Measurements from ENCODE around the gene TIGD4. TPM values are rescaled to one million over a fixed set of nuclear protein-coding genes. Genes with fewer than 3 reads are reported as not detected.

TIGD4 gene
- total and polyA plus RNA-seq, 4 donors: 0.33 to 2.1 (median 0.82) TPM

DNA sequence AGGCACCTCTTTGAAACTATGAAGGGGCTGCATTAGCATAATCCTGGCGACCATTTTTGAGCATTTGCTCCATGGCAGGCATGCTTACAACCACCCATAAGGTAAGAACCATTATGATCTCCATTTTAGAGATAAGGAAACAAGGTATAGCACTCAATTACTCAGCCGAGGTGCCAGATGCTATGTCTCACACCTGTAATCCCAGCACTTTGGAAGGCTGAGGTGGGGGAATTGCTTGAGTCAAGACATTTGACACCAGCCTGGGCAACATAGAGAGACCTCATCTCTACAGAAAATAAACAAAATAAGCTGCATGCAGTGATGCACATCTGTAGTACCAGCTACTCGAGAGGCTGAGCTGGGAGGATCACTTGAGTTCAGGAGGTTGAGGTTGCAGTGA, 43.6 kb downstream of the TIGD4 start:
- no peak overlapping the region for H3K27ac ChIP-seq (ENCODE audit: low read depth in 1 of 2, low read length in 1 of 2)
- no peaks in the 10 kb centered on the region for H3K4me1 ChIP-seq (ENCODE audit: control insufficient read depth in 5 of 5, insufficient read depth in 5 of 5, low read length in 5 of 5)
- DNase-seq (no peak), ATAC-seq (ENCODE audit: insufficient read depth, low FRiP score) (no peak)
- H3K4me3 ChIP-seq: no peak overlapping the region
- no peak overlapping the region for H3K9ac ChIP-seq (ENCODE audit: insufficient read depth in 1 of 2, low read length in 2 of 2)
- TF ChIP-seq, protein P1, sequence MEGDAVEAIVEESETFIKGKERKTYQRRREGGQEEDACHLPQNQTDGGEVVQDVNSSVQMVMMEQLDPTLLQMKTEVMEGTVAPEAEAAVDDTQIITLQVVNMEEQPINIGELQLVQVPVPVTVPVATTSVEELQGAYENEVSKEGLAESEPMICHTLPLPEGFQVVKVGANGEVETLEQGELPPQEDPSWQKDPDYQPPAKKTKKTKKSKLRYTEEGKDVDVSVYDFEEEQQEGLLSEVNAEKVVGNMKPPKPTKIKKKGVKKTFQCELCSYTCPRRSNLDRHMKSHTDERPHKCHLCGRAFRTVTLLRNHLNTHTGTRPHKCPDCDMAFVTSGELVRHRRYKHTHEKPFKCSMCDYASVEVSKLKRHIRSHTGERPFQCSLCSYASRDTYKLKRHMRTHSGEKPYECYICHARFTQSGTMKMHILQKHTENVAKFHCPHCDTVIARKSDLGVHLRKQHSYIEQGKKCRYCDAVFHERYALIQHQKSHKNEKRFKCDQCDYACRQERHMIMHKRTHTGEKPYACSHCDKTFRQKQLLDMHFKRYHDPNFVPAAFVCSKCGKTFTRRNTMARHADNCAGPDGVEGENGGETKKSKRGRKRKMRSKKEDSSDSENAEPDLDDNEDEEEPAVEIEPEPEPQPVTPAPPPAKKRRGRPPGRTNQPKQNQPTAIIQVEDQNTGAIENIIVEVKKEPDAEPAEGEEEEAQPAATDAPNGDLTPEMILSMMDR (IDR thresholded peaks at IDR 0.05; ENCODE audit: control extremely low read depth, extremely low read depth): no peak
- H3K36me3 ChIP-seq (ENCODE audit: control insufficient read depth in 4 of 4, insufficient read depth in 4 of 4, low read length in 4 of 4): no peaks in the 10 kb centered on the region
- 68 to 78% methylated on average over 3 of the region's 3 CpGs for WGBS, 2 donors
- H3K27me3 ChIP-seq (ENCODE audit: control insufficient read depth in 3 of 3, insufficient read depth in 3 of 3, low read length in 2 of 3): no peaks in the 10 kb centered on the region
- no peaks in the 10 kb centered on the region for H3K9me3 ChIP-seq (ENCODE audit: control insufficient read depth in 4 of 4, insufficient read depth in 3 of 4, low read length in 3 of 4)

DNA sequence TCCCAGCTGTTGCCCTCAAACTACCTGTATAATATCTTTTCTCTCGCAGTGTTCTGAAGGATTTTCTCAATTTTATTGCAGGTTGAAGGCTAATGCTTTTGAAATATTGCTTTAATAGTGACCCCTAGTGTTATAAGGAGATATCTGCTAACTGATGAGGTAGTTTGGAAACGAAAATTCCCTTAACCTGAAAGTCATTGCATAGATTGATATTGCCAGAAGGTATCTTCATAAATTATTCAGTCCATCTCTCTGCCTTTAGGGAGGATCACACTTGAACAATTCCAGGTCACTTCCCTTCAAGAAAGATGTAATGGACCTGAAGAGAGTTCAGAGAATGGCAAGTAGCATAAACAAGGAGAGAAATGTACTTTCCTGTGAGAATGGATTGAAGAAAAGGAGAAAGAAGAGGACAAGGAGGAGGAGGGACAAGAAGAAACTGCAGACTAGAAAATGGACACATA, 44.1 kb downstream of the TIGD4 start:
- DNase-seq: peak in 2 of 3 donors; percentile 30 to 32
- no peak overlapping the region for H3K9ac ChIP-seq (ENCODE audit: insufficient read depth in 1 of 2, low read length in 2 of 2)

DNA sequence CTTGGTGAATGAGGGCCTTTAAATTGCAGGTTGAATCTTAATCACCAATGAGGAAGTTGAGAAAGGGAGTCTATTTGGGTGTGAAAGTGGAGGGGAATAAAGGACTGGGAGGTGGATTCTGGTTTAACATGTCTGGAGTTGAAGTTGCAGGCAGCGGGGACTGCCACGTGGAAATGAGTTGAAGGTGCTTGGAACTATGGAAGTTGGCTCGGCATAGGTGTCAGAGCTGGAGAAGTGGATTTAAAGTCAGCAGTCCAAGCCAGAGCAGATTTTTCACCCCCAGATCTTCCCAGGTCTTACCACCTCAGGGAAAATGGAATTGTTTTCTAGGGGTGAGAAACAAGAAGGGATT, 44.9 kb downstream of the TIGD4 start:
- 66 to 75% methylated on average over 3 of the region's 3 CpGs for WGBS, 2 donors
- DNase-seq: no peak
- Histone ChIP-seq H3K4me1 (ENCODE audit: control insufficient read depth in 5 of 5, insufficient read depth in 5 of 5, low read length in 5 of 5) (no peaks in the 10 kb centered on the region), H3K36me3 (ENCODE audit: control insufficient read depth in 4 of 4, insufficient read depth in 4 of 4, low read length in 4 of 4) (no peaks in the 10 kb centered on the region), H3K4me3 (no peak overlapping the region), H3K27me3 (ENCODE audit: control insufficient read depth in 3 of 3, insufficient read depth in 3 of 3, low read length in 2 of 3) (no peaks in the 10 kb centered on the region), H3K9ac (ENCODE audit: insufficient read depth in 1 of 2, low read length in 2 of 2) (no peak overlapping the region), H3K27ac (ENCODE audit: low read depth in 1 of 2, low read length in 1 of 2) (no peak overlapping the region), H3K9me3 (ENCODE audit: control insufficient read depth in 4 of 4, insufficient read depth in 3 of 4, low read length in 3 of 4) (no peaks in the 10 kb centered on the region)
- ATAC-seq (ENCODE audit: insufficient read depth, low FRiP score): no peak
- TF ChIP-seq, protein P1 (IDR thresholded peaks at IDR 0.05; ENCODE audit: control extremely low read depth, extremely low read depth): no peak

More for the DNA sequence above, 44.1 kb downstream of the TIGD4 start:
- WGBS, 2 donors: 13 to 14% methylated on average over 2 of the region's 2 CpGs
- H3K27ac ChIP-seq (ENCODE audit: low read depth in 1 of 2, low read length in 1 of 2): no peak overlapping the region
- no peaks in the 10 kb centered on the region for H3K4me1 ChIP-seq (ENCODE audit: control insufficient read depth in 5 of 5, insufficient read depth in 5 of 5, low read length in 5 of 5)
- TF ChIP-seq, protein P1 (IDR thresholded peaks at IDR 0.05; ENCODE audit: control extremely low read depth, extremely low read depth): peak; percentile 16
- H3K36me3 ChIP-seq (ENCODE audit: control insufficient read depth in 4 of 4, insufficient read depth in 4 of 4, low read length in 4 of 4): no peaks in the 10 kb centered on the region
- ATAC-seq (ENCODE audit: insufficient read depth, low FRiP score): peak; percentile 62
- H3K9me3 ChIP-seq (ENCODE audit: control insufficient read depth in 4 of 4, insufficient read depth in 3 of 4, low read length in 3 of 4): no peaks in the 10 kb centered on the region
- H3K4me3 ChIP-seq: no peak overlapping the region
- no peaks in the 10 kb centered on the region for H3K27me3 ChIP-seq (ENCODE audit: control insufficient read depth in 3 of 3, insufficient read depth in 3 of 3, low read length in 2 of 3)
